ENCODE data around the gene ROPN1L.

DNA sequence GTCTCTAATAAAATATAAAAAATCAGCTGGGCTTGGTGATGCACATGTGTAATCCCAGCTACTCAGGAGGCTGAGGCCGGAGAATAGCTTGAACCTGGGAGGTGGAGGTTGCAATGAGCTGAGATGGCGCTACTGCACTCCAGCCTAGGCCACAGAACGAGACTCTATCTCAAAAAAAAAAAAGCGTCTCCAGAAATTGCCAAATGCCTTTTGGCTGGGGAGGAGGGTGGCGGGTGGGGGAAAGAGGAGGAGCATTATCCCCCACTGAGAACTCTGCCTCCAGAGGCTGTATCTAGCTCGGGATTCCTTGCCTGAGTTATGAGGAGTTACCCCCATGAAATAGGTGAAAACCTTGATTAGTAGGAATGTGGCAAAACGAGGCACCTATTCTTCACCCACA lies 4.8 kb downstream of the ROPN1L start:
- TF ChIP-seq CTCF (IDR thresholded peaks at IDR 0.05), result no peak
- TF ChIP-seq ZFX (IDR thresholded peaks at IDR 0.05; ENCODE audit: borderline replicate concordance), result no peak

Data from 22Rv1 (cell line).